Activated CD4-positive, alpha-beta T cell treated with anti-CD3 and anti-CD28 coated beads, Interleukin-2, amount 10 ng/mL, durations not matched to agents 7 days and 5 days (primary cell): ENCODE data around the gene HOXB3. TPM values are rescaled to one million over a fixed set of nuclear protein-coding genes. Genes with fewer than 3 reads are reported as not detected.

Experiments used
- CTCF ChIA-PET: fragments of 350-600 bp; sonication (Branson Sonifier 250); formaldehyde crosslinking; loops from one replicate; lab custom pipeline; 2021; ENCODE audit warnings: antibody characterized with exemption; lab: Charles Lee
- POLR2A ChIA-PET: fragments of 350-600 bp; sonication (Branson Sonifier 250); formaldehyde crosslinking; loops from one replicate; lab custom pipeline; 2021; ENCODE audit warnings: antibody characterized with exemption; lab: Charles Lee
- DNase-seq: peaks from one replicate; pipeline ENCODE4 v3.0.0-alpha.2; 2020
- H3K27ac Mint-ChIP-seq: one replicate; pipeline ENCODE4 v1.8.0; 2021; ENCODE audit warnings: mild to moderate bottlenecking, moderate library complexity, mixed read lengths
- H3K27me3 Mint-ChIP-seq: one replicate; pipeline ENCODE4 v1.8.0; 2021; ENCODE audit warnings: mixed read lengths
- H3K36me3 Mint-ChIP-seq: one replicate; pipeline ENCODE4 v1.8.0; 2021; ENCODE audit warnings: low read depth, mixed read lengths
- H3K4me1 Mint-ChIP-seq: one replicate; pipeline ENCODE4 v1.8.0; 2021; ENCODE audit warnings: mixed read lengths
- H3K4me3 Mint-ChIP-seq: one replicate; pipeline ENCODE4 v1.8.0; 2021; ENCODE audit warnings: mild to moderate bottlenecking, moderate library complexity, mixed read lengths
- H3K9me3 Mint-ChIP-seq: one replicate; pipeline ENCODE4 v1.8.0; 2021; ENCODE audit warnings: mixed read lengths
- total RNA-seq, 2 experiments: library from RNA; stranded (reverse); gene quantifications; one replicate each; pipeline ENCODE4 v1.2.3, GENCODE V29; 2021

Gene HOXB3
- total RNA-seq, 2 experiments from 2014 or later, result 3.1 to 4.5 TPM

DNA sequence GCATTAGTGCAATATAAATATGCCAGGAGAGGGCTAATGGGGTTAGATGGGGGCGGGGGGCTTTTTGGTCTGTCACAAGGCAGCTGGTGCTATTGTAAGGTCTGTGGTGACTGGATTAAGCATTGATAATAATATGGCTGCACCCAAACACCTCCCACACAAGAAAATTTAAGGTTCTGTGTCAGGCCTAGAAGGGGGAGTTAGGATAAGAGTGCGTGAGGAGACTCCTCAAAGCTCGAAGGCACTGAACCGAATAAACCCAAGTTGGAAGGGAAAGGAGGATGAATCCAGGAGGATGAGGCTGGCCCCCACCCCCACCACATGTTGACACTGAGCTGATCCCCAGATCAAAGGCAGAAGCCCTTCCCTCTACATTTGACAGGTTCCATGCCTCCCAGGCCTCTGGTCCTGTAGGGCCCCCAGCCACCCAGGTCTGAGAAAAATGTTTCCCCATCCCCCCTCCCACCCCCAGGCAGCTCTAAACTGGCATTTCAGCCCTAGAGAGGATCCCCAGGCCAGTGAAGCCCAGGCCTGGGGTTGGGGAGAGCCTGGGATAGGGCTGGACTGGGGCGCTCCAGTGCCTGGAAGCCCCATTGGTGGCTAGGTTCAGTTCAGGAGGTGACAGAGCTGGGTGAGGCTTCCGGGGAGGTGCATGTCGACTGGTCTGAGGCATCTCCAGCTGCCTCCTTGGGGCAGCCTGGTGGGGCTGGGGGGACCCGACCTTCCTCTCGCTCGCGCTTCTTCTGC, 60.9 kb downstream of the HOXB3 start:
- Mint-ChIP-seq H3K9me3 (no peaks in the 10 kb centered on the region), H3K27ac (no peak overlapping the region), H3K27me3 (peaks cover 59% of the 10 kb centered on the region), H3K4me1 (peaks cover 1% of the 10 kb centered on the region), H3K4me3 (no peak overlapping the region), H3K36me3 (no peaks in the 10 kb centered on the region)
- ChIA-PET CTCF (interaction anchor here (0.6 to 1.5 kb wide), 3 partner anchors 15 to 33 kb away, joined by 3 to 4 read pairs (median 3); no protein-coding TSS in a partner anchor), POLR2A (no interaction called here)
- DNase-seq, result no peak

DNA sequence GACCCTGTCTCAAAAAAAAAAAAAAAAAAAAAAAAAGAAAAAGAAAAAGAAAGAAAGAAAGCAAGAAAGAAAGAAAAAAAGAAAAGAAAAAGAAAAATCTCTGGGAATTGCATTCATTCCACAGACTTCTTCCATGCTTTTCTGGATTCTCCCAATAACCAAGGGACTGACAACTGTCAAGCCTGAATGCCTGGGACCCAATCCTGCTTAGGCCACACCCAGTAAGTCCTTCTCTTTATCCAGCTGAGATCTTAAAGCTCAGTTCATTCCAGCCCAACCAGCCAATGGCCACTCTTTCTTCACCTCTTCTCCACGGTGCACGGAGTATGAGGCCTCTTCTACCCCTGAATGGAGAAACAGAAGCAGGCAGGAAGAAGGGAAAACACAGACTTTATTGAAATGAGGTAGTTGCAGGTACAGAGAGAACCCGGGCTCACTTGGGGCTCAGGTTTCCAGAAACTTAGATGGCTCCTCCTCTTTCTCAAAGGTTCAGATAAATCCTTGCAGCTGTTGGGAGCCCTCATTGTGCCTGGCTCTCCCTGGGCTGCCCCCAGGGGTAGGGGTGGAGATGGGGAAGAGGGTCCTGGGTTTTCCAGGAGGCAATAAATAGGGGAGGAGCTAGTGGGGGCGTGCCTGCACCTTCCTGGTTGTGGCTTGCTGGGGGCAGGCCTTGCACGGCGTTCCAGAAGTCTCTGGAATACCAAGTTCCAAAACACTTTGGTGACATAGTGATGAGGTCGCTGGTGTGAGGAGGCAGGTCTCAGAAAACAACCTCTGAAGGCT, 61.7 kb downstream of the HOXB3 start:
- ChIA-PET CTCF (interaction anchor here (0.6 to 1.5 kb wide), 3 partner anchors 15 to 28 kb away, joined by 3 to 4 read pairs (median 3); no protein-coding TSS in a partner anchor), POLR2A (no interaction called here)
- no peak for DNase-seq
- Mint-ChIP-seq H3K27ac (no peak overlapping the region), H3K4me3 (no peak overlapping the region), H3K4me1 (peaks cover 1% of the 10 kb centered on the region), H3K36me3 (no peaks in the 10 kb centered on the region), H3K9me3 (no peaks in the 10 kb centered on the region), H3K27me3 (peaks cover 63% of the 10 kb centered on the region)

DNA sequence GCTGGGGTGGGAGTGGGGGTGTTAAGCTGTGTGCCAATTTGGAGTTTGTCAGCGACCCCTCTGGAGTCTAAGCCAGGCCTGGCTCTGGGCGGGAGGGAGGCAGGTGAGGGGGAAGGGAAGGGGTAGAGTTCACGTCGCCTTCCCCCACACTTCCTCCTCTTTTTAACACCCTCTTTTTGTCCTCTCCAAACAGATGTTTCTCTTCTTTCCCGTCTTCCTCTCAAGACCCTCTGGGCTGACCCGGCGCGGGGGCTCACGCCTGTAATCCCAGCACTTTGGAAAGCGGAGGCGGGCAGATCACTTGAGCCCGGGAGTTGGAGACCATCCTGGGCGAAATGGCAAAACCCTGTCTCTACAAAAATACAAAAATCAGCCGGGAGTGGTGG, 62.5 kb downstream of the HOXB3 start:
- H3K4me3 Mint-ChIP-seq, result no peak overlapping the region

DNA sequence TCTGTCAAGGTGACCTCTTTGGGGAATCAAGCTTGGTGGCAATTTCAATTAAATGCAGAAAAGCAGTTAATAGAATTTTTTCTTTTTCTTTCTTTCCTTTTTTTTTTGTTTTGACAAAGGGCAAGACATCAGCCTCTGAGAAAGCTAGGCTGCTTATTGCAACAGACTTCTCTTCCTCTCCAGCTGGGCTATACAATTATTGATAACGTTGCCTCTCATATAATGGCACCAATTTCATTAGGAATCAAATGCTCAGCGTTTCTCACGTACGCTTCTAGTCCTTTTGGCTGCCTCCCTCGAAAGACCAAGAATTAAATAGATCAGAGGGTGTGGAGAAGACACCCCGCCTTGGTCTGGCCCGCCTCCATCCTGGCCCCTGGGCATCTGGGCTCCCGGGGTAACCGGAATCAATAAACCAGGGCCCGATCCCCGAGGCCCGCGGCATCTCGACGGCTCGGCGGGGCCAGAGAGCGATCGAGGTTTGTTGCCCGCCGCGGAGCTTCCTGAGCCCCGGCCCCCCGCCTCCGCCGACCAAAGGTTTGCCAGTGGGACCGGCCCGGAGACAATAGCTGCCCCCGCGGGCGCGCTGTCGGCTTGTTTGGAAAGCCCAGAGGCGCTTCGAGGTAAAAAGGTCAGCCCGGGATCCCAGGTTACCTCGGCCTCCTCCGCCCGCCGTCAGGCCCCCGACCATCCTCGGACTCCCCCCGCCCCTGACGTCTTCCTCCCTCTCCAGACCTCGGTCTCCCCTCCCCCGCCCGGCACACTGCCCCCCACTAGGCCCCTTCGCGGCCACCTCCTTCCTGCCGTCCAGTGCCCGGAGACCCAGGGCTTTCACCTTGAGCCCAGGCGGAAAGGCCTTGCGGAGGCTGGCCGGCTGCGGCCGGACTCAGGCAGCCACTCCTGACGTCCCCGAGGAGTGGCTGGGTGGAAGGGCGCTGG, 63.2 kb downstream of the HOXB3 start:
- no peak overlapping the region for H3K4me3 Mint-ChIP-seq
- CTCF ChIA-PET, result no interaction called here
- DNase-seq, result no peak
- peaks cover 1% of the 10 kb centered on the region for H3K4me1 Mint-ChIP-seq
- no peaks in the 10 kb centered on the region for H3K36me3 Mint-ChIP-seq
- no peak overlapping the region for H3K27ac Mint-ChIP-seq
- H3K27me3 Mint-ChIP-seq, result peaks cover 70% of the 10 kb centered on the region
- POLR2A ChIA-PET, result no interaction called here
- H3K9me3 Mint-ChIP-seq, result no peaks in the 10 kb centered on the region

More for the DNA sequence above, 62.5 kb downstream of the HOXB3 start:
- H3K27me3 Mint-ChIP-seq, result peaks cover 67% of the 10 kb centered on the region
- no peak overlapping the region for H3K27ac Mint-ChIP-seq
- CTCF ChIA-PET, result interaction anchor here (0.6 to 1.2 kb wide), 2 partner anchors 17 to 29 kb away, joined by 3 read pairs; no protein-coding TSS in a partner anchor
- POLR2A ChIA-PET, result no interaction called here
- DNase-seq, result no peak
- no peaks in the 10 kb centered on the region for H3K9me3 Mint-ChIP-seq
- peaks cover 1% of the 10 kb centered on the region for H3K4me1 Mint-ChIP-seq
- no peaks in the 10 kb centered on the region for H3K36me3 Mint-ChIP-seq

DNA sequence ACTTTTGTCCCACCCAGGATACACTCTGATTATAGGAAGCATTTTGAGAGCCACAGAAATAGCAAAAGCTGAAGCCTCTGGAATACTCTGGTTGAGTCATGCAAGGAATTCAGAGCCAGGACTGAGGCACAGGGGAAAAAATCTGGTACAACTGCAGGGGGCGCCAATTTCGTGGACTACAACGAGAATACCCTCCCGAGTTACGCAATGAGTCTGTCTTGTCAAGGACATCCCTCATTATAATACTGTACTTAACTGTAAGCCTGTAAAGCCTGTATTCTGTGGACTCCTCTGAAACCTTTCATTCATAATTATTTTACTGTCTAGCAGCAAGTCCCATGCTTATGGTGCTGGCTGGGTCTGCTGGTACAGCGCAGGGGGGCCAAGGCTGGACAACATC, 67.0 kb downstream of the HOXB3 start:
- no peak overlapping the region for H3K27ac Mint-ChIP-seq
- H3K4me3 Mint-ChIP-seq, result no peak overlapping the region
- POLR2A ChIA-PET, result no interaction called here
- no peak for DNase-seq
- no peaks in the 10 kb centered on the region for H3K9me3 Mint-ChIP-seq
- H3K4me1 Mint-ChIP-seq, result peaks cover 11% of the 10 kb centered on the region
- no peaks in the 10 kb centered on the region for H3K36me3 Mint-ChIP-seq
- CTCF ChIA-PET, result interaction anchor here (0.6 to 1.5 kb wide), 4 partner anchors 10 to 390 kb away, joined by 3 read pairs; no protein-coding TSS in a partner anchor
- H3K27me3 Mint-ChIP-seq, result peaks cover 72% of the 10 kb centered on the region

DNA sequence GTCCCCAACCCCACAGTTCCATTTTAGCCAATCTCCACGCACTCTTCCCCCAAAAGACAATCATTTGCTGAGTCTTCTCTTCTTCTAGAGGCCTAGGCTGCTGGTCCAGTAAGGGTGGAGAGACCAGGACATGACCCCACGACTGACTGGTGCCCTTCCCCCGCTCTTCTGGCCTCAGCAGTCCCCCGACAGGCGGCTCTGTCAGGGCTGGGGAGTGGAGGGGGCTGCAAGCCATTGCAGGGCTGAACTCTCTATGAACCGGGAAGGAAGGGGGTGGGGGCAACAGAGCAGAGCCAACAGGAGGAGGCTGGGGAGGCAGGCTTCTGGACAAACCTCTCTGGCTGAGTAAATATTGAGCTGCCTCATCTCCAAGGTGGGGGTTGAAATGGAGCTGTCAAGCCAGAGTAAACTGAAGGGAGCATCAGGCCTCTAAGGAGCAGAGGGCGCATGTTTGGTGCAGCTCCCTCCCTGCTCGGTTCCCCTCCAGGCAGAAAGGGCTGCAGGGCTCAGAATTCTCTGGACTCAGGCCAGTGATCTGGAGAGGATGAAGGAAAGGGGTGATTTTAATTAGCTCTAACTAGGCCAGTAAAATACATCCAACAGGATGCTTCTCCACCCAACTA, 67.9 kb downstream of the HOXB3 start:
- DNase-seq, result no peak
- Mint-ChIP-seq H3K27me3 (peaks cover 75% of the 10 kb centered on the region), H3K36me3 (no peaks in the 10 kb centered on the region), H3K4me3 (no peak overlapping the region), H3K27ac (no peak overlapping the region), H3K9me3 (peaks cover 3% of the 10 kb centered on the region), H3K4me1 (peaks cover 14% of the 10 kb centered on the region)
- ChIA-PET POLR2A (no interaction called here), CTCF (interaction anchor here (0.6 to 1.4 kb wide), 9 partner anchors 9 to 504 kb away, joined by 3 to 4 read pairs (median 3); no protein-coding TSS in a partner anchor)

DNA sequence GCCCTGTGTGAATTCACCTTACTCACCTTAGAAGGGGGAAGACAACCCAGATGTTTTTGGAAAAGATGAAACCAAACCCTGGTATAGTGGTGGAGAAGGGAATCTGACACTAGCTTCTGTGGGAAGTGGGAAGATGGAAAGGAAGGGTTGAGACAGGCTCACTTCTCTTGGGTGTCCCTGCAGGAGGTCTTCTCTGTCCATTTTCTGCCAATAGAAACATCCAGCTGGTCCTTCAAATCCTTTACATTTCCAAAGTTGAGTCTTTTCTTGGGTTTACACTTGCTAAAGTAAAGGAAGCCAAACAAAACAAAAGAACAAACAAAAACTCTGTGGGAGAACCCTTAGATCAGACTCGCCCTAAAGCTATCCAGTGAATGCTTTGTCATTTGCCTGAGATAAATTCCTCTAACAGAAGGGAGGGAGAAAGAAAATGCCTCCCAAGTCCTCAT, 69.4 kb downstream of the HOXB3 start:
- Mint-ChIP-seq H3K36me3 (no peaks in the 10 kb centered on the region), H3K27me3 (peaks cover 77% of the 10 kb centered on the region), H3K9me3 (peaks cover 3% of the 10 kb centered on the region), H3K4me1 (peaks cover 13% of the 10 kb centered on the region), H3K27ac (no peak overlapping the region), H3K4me3 (no peak overlapping the region)
- DNase-seq, result no peak
- ChIA-PET POLR2A (no interaction called here), CTCF (interaction anchor here (0.7 to 1.4 kb wide), 5 partner anchors 9 to 242 kb away, joined by 3 to 5 read pairs (median 4); no protein-coding TSS in a partner anchor)

DNA sequence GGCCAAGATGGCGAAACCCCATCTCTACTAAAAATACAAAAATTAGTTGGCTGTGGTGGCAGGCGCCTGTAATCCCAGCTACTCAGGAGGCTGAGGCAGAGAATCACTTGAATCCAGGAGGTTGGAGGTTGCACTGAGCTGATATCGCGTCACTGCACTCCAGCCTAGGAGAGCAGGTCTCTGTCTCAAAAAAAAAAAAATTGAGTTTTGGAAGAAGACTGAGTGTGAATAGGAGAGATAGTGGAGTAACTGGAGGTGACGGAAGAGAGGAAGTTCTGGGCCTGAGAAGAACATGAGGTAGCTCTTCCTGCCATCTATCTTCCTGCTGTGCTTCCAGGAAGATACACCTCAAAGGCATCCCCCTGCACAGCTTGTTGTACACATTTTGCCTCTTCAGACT, 70.6 kb downstream of the HOXB3 start:
- no peak overlapping the region for H3K27ac Mint-ChIP-seq
- peaks cover 3% of the 10 kb centered on the region for H3K9me3 Mint-ChIP-seq
- ChIA-PET CTCF (interaction anchor here (0.7 to 1.4 kb wide), 3 partner anchors 12 to 407 kb away, joined by 3 to 5 read pairs (median 4); no protein-coding TSS in a partner anchor), POLR2A (no interaction called here)
- no peak for DNase-seq
- H3K4me1 Mint-ChIP-seq, result peaks cover 18% of the 10 kb centered on the region
- peaks cover 77% of the 10 kb centered on the region for H3K27me3 Mint-ChIP-seq
- H3K4me3 Mint-ChIP-seq, result no peak overlapping the region
- no peaks in the 10 kb centered on the region for H3K36me3 Mint-ChIP-seq

DNA sequence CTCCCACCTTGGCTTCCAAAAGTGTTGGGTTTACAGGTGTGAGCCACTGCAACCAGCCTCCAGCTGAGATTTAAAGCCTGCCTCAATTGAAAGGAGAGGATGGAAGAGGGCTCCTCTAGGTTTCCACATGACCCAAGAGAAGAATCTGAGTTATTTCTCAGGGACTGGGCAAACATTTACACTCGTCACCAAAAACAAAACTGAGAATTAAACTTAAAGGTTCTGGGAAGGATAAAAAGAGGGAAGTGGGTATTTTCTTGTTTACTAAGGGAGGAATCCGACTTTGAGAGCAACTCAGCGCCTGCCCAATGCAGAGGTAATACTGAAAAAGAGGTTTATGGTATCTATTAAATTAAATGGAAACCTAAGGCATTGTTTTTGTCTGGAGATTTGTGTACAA, 72.6 kb downstream of the HOXB3 start:
- H3K4me1 Mint-ChIP-seq, result peaks cover 34% of the 10 kb centered on the region
- CTCF ChIA-PET, result no interaction called here
- H3K4me3 Mint-ChIP-seq, result no peak overlapping the region
- POLR2A ChIA-PET, result no interaction called here
- no peak overlapping the region for H3K27ac Mint-ChIP-seq
- H3K27me3 Mint-ChIP-seq, result peaks cover 78% of the 10 kb centered on the region
- H3K9me3 Mint-ChIP-seq, result peaks cover 3% of the 10 kb centered on the region
- DNase-seq, result no peak
- no peaks in the 10 kb centered on the region for H3K36me3 Mint-ChIP-seq

DNA sequence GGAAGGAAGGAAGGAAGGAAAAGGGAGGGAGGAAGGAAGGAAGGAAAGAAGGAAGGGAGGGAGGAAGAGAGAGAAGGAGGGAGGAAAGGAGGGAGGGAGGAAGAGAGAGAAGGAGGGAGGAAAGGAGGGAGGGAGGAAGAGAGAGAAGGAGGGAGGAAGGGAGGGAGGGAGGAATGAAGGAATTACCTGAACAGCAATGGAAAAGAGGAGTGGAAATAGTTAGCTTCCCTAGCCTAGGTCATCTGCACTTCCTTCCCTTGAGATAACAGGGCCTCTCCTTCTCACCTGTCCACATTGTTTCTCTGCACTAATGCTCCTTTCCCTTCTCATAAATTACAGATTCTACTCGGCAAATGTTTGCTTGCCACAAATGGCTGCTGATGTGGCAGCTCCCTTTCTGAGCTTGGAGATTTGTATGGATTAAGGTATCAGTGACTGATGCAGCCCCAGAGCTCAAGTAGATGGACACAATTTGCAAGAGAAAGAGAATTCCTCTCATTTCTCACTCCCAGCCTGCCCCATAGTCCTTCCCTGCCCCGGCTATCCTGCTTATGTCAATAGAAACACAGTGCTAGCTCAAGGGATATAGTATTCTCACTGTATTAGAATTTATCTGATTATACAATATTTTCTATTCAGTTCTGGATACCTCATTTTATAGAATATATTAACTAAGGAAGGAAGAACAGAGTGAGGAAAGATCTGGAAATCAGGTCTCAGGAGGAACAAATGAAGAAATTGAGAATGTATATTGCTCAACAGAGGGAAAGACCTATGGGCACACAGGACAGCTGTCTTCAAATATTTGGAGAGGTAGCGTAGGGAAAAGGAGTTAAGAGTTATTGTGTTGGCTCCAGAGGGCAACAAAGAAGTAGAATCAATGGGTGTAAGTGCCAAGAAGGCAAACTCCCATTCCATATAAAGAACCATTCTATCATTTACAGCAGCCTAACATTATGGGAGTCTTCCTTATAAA, 73.8 kb downstream of the HOXB3 start:
- peaks cover 3% of the 10 kb centered on the region for H3K9me3 Mint-ChIP-seq
- DNase-seq, result no peak
- no peak overlapping the region for H3K4me3 Mint-ChIP-seq
- ChIA-PET POLR2A (interaction anchor here (0.7 kb wide), 1 partner anchor 377 kb away, joined by 7 read pairs; no protein-coding TSS in a partner anchor), CTCF (interaction anchor here (1.1 to 1.5 kb wide), 2 partner anchors 17 to 44 kb away, joined by 5 read pairs; no protein-coding TSS in a partner anchor)
- H3K27me3 Mint-ChIP-seq, result peaks cover 76% of the 10 kb centered on the region
- peaks cover 3% of the 10 kb centered on the region for H3K36me3 Mint-ChIP-seq
- no peak overlapping the region for H3K27ac Mint-ChIP-seq
- peaks cover 43% of the 10 kb centered on the region for H3K4me1 Mint-ChIP-seq

DNA sequence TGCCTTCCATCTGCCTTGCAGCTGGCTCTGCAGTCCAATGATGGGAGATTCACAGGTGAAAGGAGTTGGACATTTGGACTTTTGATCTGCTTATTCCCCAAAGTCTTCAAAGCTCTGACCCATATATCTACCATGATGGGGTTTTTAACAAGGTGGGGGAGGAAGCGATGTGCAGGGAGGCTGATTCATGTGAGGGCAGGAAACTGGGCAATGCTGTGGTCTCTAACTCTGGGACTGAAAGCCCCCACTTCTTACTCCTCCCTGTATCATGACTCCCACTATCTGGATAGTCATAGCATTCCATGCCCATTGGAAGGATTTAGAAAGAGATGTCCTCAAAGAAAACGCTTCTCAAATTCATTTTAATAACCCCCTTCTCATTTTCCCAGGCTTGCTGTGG, 75.6 kb downstream of the HOXB3 start:
- no peak overlapping the region for H3K4me3 Mint-ChIP-seq
- peaks cover 5% of the 10 kb centered on the region for H3K36me3 Mint-ChIP-seq
- ChIA-PET CTCF (interaction anchor here (1.4 to 2.2 kb wide), 4 partner anchors 11 to 22 kb away, joined by 3 to 4 read pairs (median 4); no protein-coding TSS in a partner anchor), POLR2A (no interaction called here)
- peaks cover 45% of the 10 kb centered on the region for H3K4me1 Mint-ChIP-seq
- no peak overlapping the region for H3K27ac Mint-ChIP-seq
- H3K27me3 Mint-ChIP-seq, result peaks cover 65% of the 10 kb centered on the region
- no peak for DNase-seq
- peaks cover 3% of the 10 kb centered on the region for H3K9me3 Mint-ChIP-seq
